KMS-11 (cell line): ENCODE data around the gene B3GAT3.
"Not testable (repeated sequence)": the region's sequence is repeated elsewhere in the genome, so short reads cannot be mapped to it uniquely, and the experiment has no call there.

Source experiments
- H2AFZ ChIP-seq: fragments of 200-600 bp; sonication (generic); 2 replicates; pipeline ENCODE4 v1.6.1; 2016; ENCODE audit warnings: antibody characterized with exemption, mixed run types, low read depth
- H3K27ac ChIP-seq: fragments of 200-600 bp; sonication (generic); 2 replicates; pipeline ENCODE4 v1.6.1; 2016; ENCODE audit warnings: mild to moderate bottlenecking, mixed run types
- H3K27me3 ChIP-seq: fragments of 200-600 bp; sonication (generic); 2 replicates; pipeline ENCODE4 v1.6.1; 2017; ENCODE audit warnings: mild to moderate bottlenecking, low read depth, mixed run types, moderate library complexity; ENCODE audit not compliant: insufficient read depth
- H3K36me3 ChIP-seq: fragments of 200-600 bp; sonication (generic); 2 replicates; pipeline ENCODE4 v1.6.1; 2017; ENCODE audit warnings: mild to moderate bottlenecking, mixed run types; ENCODE audit not compliant: insufficient read depth
- H3K4me1 ChIP-seq: fragments of 200-600 bp; sonication (generic); 2 replicates; pipeline ENCODE4 v1.6.1; 2016; ENCODE audit warnings: mild to moderate bottlenecking, low read depth, mixed run types; ENCODE audit not compliant: poor library complexity, severe bottlenecking
- H3K4me2 ChIP-seq: fragments of 200-600 bp; sonication (generic); 2 replicates; pipeline ENCODE4 v1.7.0; 2016; ENCODE audit warnings: mild to moderate bottlenecking, mixed run types
- H3K4me3 ChIP-seq: fragments of 200-600 bp; sonication (generic); IDR thresholded peaks from 2 replicates; pipeline ENCODE4 v1.6.1; 2017; ENCODE audit warnings: low read depth, low read length, mixed read lengths; ENCODE audit not compliant: insufficient read depth
- H3K79me2 ChIP-seq: fragments of 200-600 bp; sonication (generic); 2 replicates; pipeline ENCODE4 v1.6.1; 2016; ENCODE audit warnings: low read depth, mixed run types; ENCODE audit not compliant: insufficient read depth
- H3K9ac ChIP-seq: fragments of 200-600 bp; sonication (generic); 2 replicates; pipeline ENCODE4 v1.6.1; 2016; ENCODE audit warnings: mild to moderate bottlenecking, mixed run types
- H4K20me1 ChIP-seq: fragments of 200-600 bp; sonication (generic); 2 replicates; pipeline ENCODE4 v1.6.1; 2016; ENCODE audit warnings: mild to moderate bottlenecking, mixed run types; ENCODE audit not compliant: insufficient read depth
- TF ChIP-seq, protein P1 (sequence below): fragments of 200-600 bp; sonication (generic); conservative IDR thresholded peaks from 2 replicates; pipeline ENCODE4 v1.6.1; 2017; ENCODE audit warnings: low read depth, mild to moderate bottlenecking, antibody characterized with exemption, low read length, moderate library complexity, mixed read lengths

B3GAT3 gene

DNA sequence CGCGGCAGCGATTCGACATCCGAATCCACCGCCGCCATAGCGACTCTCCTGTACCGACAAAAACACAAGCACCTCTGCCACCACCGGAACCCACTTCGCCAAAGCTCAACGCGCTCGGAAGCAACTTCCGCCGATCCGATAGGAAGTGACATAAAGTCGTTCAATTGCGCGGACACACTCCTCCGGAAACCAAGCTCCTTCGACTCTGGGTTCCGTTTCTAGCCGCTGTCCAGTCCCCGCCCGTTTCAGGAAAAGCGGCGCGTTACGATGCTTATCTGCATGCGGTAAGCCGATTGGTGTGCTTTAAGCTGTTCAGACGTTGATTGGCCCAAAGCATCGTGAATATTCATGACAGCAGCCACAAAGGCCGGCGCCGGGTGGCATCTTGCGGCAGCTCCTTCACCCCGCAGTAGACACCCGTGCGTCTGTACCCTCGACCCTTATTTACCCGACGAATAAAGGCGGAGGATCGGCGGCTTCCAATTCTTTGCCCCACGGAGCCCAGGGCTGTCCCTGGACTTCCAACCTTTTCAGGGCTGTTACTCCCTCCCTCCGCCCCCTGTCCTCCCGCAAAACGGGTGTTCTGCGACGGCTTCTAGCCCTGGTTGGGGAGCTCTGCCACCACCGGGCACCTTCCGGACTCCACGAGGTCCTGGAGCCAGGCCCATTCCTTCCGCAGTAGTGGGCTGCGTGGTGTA lies 30.2 kb downstream of the B3GAT3 start, which contains the start of gene TUT1:
Gene TUT1 (minus strand): TSS at position 76 of the 698 bp plus-strand sequence. CDS start 38 bp downstream, at position 38.
- H2AFZ ChIP-seq: peak within 1 kb of the TSS; percentile 60
- peaks cover 20% of the 10 kb centered on the region for H3K79me2 ChIP-seq
- TF ChIP-seq, protein P1, sequence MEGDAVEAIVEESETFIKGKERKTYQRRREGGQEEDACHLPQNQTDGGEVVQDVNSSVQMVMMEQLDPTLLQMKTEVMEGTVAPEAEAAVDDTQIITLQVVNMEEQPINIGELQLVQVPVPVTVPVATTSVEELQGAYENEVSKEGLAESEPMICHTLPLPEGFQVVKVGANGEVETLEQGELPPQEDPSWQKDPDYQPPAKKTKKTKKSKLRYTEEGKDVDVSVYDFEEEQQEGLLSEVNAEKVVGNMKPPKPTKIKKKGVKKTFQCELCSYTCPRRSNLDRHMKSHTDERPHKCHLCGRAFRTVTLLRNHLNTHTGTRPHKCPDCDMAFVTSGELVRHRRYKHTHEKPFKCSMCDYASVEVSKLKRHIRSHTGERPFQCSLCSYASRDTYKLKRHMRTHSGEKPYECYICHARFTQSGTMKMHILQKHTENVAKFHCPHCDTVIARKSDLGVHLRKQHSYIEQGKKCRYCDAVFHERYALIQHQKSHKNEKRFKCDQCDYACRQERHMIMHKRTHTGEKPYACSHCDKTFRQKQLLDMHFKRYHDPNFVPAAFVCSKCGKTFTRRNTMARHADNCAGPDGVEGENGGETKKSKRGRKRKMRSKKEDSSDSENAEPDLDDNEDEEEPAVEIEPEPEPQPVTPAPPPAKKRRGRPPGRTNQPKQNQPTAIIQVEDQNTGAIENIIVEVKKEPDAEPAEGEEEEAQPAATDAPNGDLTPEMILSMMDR: no peak

DNA sequence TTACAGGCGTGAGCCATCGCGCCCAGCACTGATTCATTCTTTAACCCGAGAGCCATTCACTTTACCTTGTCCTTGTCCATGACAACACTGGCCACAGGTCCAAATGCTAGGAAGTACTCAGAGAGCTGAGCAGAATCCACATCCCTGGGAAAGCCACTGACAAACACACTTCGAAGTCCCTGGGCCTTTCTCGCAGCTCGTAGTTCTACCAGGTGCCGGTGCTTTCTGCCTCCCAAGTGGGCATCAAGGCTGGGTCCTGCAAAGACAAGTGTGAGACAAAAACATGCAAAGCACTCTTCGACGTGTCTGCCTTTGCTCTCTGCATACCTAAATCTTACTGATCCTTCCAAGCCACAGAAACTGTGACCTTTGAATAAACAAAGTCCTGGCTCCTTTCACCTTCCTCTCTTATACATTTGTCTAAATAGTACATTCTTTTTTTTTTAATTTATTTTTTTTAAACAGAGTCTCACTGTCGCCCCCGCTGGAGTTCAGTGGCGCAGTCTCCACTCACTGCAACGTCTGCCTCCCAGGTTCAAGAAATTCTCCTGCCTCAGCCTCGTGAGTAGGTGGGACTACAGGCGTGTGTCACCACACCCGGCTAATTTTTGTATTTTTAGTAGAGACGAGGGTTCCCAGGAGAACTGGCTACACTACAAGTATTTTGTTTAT lies 32.7 kb downstream of the B3GAT3 start:
- H4K20me1 ChIP-seq: no peaks in the 10 kb centered on the region
- no peaks in the 10 kb centered on the region for H3K27me3 ChIP-seq
- H3K27ac ChIP-seq: peak overlapping the region; percentile 17; the same call in 1 of the 2 replicates
- H3K36me3 ChIP-seq: no peaks in the 10 kb centered on the region
- TF ChIP-seq, protein P1: peak; percentile 53; the same call in 1 of the 2 replicates
- peaks cover 35% of the 10 kb centered on the region for H3K4me1 ChIP-seq
- H3K79me2 ChIP-seq: peaks cover 20% of the 10 kb centered on the region
- no peak overlapping the region for H3K9ac ChIP-seq
- H3K4me2 ChIP-seq: no peak overlapping the region
- no peak overlapping the region for H3K4me3 ChIP-seq
- no peak overlapping the region for H2AFZ ChIP-seq

More for the DNA sequence above, 30.2 kb downstream of the B3GAT3 start, which contains the start of gene TUT1:
- peak within 1 kb of the TSS; percentile 87 for H3K9ac ChIP-seq
- peak within 1 kb of the TSS; percentile 85 for H3K4me2 ChIP-seq
- no peaks in the 10 kb centered on the region for H3K27me3 ChIP-seq
- H3K4me3 ChIP-seq: no peak within 1 kb of the TSS
- no peaks in the 10 kb centered on the region for H4K20me1 ChIP-seq
- peak within 1 kb of the TSS; percentile 93 for H3K27ac ChIP-seq
- peaks cover 14% of the 10 kb centered on the region; the same call in 1 of the 2 replicates for H3K36me3 ChIP-seq
- H3K4me1 ChIP-seq: peaks cover 35% of the 10 kb centered on the region

DNA sequence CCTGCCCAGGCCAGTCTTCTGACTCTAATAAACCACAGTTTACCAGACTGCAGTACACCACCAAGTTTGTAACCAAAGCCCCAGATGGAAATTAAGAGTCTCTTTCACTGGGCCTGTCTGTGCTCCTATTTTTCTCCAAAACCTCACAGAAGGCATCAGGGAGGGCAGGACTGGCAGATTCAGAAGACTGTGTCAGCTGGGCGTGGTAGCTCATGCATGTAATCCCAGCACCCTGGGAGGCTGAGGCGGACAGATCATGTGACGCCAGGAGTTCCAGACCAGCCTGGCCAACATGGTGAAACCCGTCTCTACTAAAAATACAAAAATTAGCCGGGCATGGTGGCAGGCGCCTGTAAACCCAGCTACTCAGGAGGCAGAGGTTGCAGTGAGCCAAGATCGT lies 36.4 kb downstream of the B3GAT3 start:
- Histone ChIP-seq H3K4me1 (peaks cover 13% of the 10 kb centered on the region), H3K79me2 (peaks cover 11% of the 10 kb centered on the region)
- not testable (repeated sequence) for H3K9ac ChIP-seq, H3K36me3 ChIP-seq, H3K4me3 ChIP-seq, H3K27me3 ChIP-seq, H2AFZ ChIP-seq, H3K27ac ChIP-seq, H3K4me2 ChIP-seq, H4K20me1 ChIP-seq

DNA sequence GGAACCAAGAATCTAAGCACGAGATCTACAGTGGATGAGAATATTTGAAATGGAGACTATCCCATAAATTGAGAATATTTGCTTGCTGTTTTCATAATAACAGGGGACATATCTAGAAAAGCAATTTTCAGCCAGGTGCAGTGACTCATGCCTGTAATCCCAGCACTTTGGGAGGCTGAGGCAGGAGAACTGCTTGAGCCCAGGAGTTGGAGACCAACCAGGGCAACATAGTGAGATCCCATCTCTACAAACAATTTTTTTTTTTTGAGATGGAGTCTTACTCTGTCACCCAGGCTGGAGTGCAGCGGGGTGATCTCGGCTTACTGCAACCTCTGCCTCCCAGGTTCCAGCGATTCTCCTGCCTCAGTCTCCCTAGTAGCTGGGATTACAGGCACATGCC lies 40.1 kb downstream of the B3GAT3 start:
- H3K9ac ChIP-seq, H3K4me1 ChIP-seq, H3K36me3 ChIP-seq, H3K27ac ChIP-seq, H4K20me1 ChIP-seq, H3K79me2 ChIP-seq, H3K4me3 ChIP-seq, H3K27me3 ChIP-seq, H2AFZ ChIP-seq, H3K4me2 ChIP-seq: not testable (repeated sequence)

DNA sequence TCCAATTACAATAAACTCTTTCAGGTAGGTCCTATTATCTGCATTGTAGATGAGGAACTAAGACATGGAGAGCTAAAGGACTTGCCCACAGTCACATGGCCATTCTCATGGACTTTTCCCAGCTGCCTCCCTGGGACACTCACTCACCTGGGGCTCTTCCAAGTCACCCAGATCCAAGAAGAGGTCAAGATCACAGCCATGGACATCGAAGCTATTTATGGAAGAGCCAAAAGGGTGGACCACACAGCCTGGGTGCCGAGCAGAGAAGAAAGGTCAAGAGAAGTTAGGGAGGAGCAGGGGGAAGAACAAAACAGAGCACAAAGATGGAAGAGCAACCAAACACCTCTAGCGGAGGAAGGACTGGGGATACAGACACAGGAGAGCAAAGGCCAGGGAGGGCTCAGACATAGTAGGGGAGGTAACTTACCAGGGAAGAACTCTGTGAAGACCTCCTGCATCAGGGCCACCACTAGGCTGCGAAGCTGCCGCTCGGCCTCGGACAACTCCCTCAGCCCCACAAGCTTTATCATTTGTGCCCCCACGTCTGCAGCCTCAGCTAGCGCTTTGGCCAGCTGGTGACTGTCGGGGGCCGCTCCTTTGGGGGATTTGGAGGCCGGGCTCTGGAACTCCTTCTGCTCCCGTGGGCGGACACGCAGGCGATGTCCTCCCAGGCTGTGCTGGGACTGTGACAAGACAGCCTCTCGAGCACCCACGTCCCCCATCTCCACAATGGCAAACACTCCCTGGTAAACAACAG lies 40.6 kb downstream of the B3GAT3 start:
- Histone ChIP-seq H3K27me3 (no peaks in the 10 kb centered on the region), H3K4me1 (no peaks in the 10 kb centered on the region), H2AFZ (no peak overlapping the region), H3K9ac (no peak overlapping the region), H3K36me3 (no peaks in the 10 kb centered on the region), H3K27ac (no peak overlapping the region), H3K4me3 (no peak overlapping the region), H3K4me2 (no peak overlapping the region), H3K79me2 (no peaks in the 10 kb centered on the region), H4K20me1 (no peaks in the 10 kb centered on the region)
- TF ChIP-seq, protein P1: no peak
